Endometrial microvascular endothelial cells (primary cell): Measurements from ENCODE around the gene PDGFRB. TPM values are rescaled to one million over a fixed set of nuclear protein-coding genes. Genes with fewer than 3 reads are reported as not detected.

Experiments
- in situ Hi-C: cut with HindIII; loops from 2 replicates; pipeline ENCODE4 v1.10.0; 2017; ENCODE audit warnings: low sequenced_read_pairs, low pct_unique_long_range_greater_than_20kb; ENCODE audit errors: inconsistent ontology term
- total RNA-seq: library from RNA; depleted of rRNA; stranded (reverse); fragments of >200 nt; gene quantifications from one replicate; pipeline ENCODE4 v1.2.3, GENCODE V29; 2015; ENCODE audit errors: inconsistent ontology term

PDGFRB gene
- total RNA-seq, 1 donor from 2014 or later, result 2.8 TPM

- in situ Hi-C loops, result no loop called here
Measured at GRCh38 chr5:150166650-150167511, 11.2 kb upstream of the PDGFRB start, which contains the start of gene CDX1. Gene CDX1 (plus strand): TSS chr5:150166778. CDS start chr5:150166877, 99 bp downstream.

- in situ Hi-C loops, result no loop called here
Measured at GRCh38 chr5:150166037-150166649, 10.5 kb upstream of the PDGFRB start.

- in situ Hi-C loops, result no loop called here
Measured at GRCh38 chr5:150164211-150164980, 8.8 kb upstream of the PDGFRB start.

GRCh38 chr5:150163547-150164059 lies 8.0 kb upstream of the PDGFRB start:
- in situ Hi-C loops, result no loop called here

GRCh38 chr5:150163035-150163434 lies 7.4 kb upstream of the PDGFRB start:
- in situ Hi-C loops, result no loop called here

- in situ Hi-C loops, result no loop called here
Measured at GRCh38 chr5:150162142-150162513, 6.5 kb upstream of the PDGFRB start.

GRCh38 chr5:150161242-150162141 lies 5.8 kb upstream of the PDGFRB start:
- in situ Hi-C loops, result no loop called here

GRCh38 chr5:150160448-150161081 lies 4.9 kb upstream of the PDGFRB start:
- in situ Hi-C loops, result no loop called here

- in situ Hi-C loops, result no loop called here
Measured at GRCh38 chr5:150159741-150160179, 4.1 kb upstream of the PDGFRB start.

GRCh38 chr5:150159031-150159430 lies 3.4 kb upstream of the PDGFRB start:
- in situ Hi-C loops, result no loop called here

GRCh38 chr5:150158170-150158949 lies 2.7 kb upstream of the PDGFRB start:
- in situ Hi-C loops, result no loop called here

- in situ Hi-C loops, result no loop called here
Measured at GRCh38 chr5:150157168-150157567, 1.5 kb upstream of the PDGFRB start.

- in situ Hi-C loops, result no loop called here
Measured at GRCh38 chr5:150156540-150156939, 895 bp upstream of the PDGFRB start.

GRCh38 chr5:150156027-150156368 lies 353 bp upstream of the PDGFRB start:
- in situ Hi-C loops, result no loop called here

GRCh38 chr5:150154618-150155128 lies 972 bp downstream of the PDGFRB start:
- in situ Hi-C loops, result no loop called here

- in situ Hi-C loops, result no loop called here
Measured at GRCh38 chr5:150153957-150154617, 1.6 kb downstream of the PDGFRB start.

GRCh38 chr5:150153483-150153882 lies 2.2 kb downstream of the PDGFRB start:
- in situ Hi-C loops, result no loop called here
